Stimulated activated CD8-positive, alpha-beta memory T cell treated with anti-CD3 and anti-CD28 coated beads, Interleukin-12 subunit alpha, Interleukin-12 subunit beta, amount 100 ng/mL, for 24 hours (primary cell): ENCODE measurements around the gene IRGM.
"Not testable (repeated sequence)": the region's sequence is repeated elsewhere in the genome, so short reads cannot be mapped to it uniquely, and the experiment has no call there.

ENCODE experiments used
- DNase-seq: peaks from one replicate; pipeline ENCODE4 v3.0.0-alpha.2; 2020; ENCODE audit errors: extremely low read depth

The IRGM gene

GRCh38 chr5:150846308-150846653 lies at the start of gene IRGM:
Gene IRGM, plus strand, starts transcription at chr5:150846521. Its CDS starts 1,603 bp downstream, at chr5:150848124.
- DNase-seq: not testable (repeated sequence)

- no peak for DNase-seq
These were observed 48.9 kb upstream of the IRGM start for GRCh38 chr5:150797384-150797783.

- DNase-seq: no peak
These were observed 45.0 kb upstream of the IRGM start for GRCh38 chr5:150801117-150801927.

- DNase-seq: no peak
These were observed 41.9 kb upstream of the IRGM start for GRCh38 chr5:150804388-150804787.

GRCh38 chr5:150809363-150809762 lies 37.0 kb upstream of the IRGM start:
- no peak for DNase-seq

- DNase-seq: no peak
These were observed 31.3 kb upstream of the IRGM start for GRCh38 chr5:150815010-150815409.

GRCh38 chr5:150816946-150817345 lies 29.4 kb upstream of the IRGM start:
- DNase-seq: no peak

- DNase-seq: no peak
These were observed 16.6 kb upstream of the IRGM start for GRCh38 chr5:150829744-150830143.

- DNase-seq: not testable (repeated sequence)
These were observed 14.5 kb upstream of the IRGM start for GRCh38 chr5:150831821-150832220.

- DNase-seq: no peak
These were observed 10.3 kb upstream of the IRGM start for GRCh38 chr5:150836064-150836463.

GRCh38 chr5:150836703-150837102 lies 9.6 kb upstream of the IRGM start:
- DNase-seq: no peak

GRCh38 chr5:150845185-150845859 lies 999 bp upstream of the IRGM start:
- not testable (repeated sequence) for DNase-seq

GRCh38 chr5:150846654-150847333 lies 473 bp downstream of the IRGM start:
- DNase-seq: no peak

- DNase-seq: no peak
These were observed 994 bp downstream of the IRGM start for GRCh38 chr5:150847334-150847695.

GRCh38 chr5:150848271-150848670 lies 1.9 kb downstream of the IRGM start:
- no peak for DNase-seq

GRCh38 chr5:150851039-150851438 lies 4.7 kb downstream of the IRGM start:
- DNase-seq: no peak

- DNase-seq: no peak
These were observed 7.2 kb downstream of the IRGM start for GRCh38 chr5:150853561-150853960.

- DNase-seq: not testable (repeated sequence)
These were observed 10.4 kb downstream of the IRGM start for GRCh38 chr5:150856700-150857099.

GRCh38 chr5:150860246-150860821 lies 14.0 kb downstream of the IRGM start:
- DNase-seq: no peak

- DNase-seq: no peak
These were observed 15.7 kb downstream of the IRGM start for GRCh38 chr5:150862070-150862469.

GRCh38 chr5:150879358-150879757 lies 33.0 kb downstream of the IRGM start:
- no peak for DNase-seq
